ENCODE results near the gene RTN4R. TPM values are rescaled to one million over a fixed set of nuclear protein-coding genes. Genes with fewer than 3 reads are reported as not detected.

Gene RTN4R
- total and polyA plus RNA-seq, 9 of the 15 experiments (the other 6 are each of a cell fraction or from before 2014, with no cell fraction given), result 0.04 to 2.8 (median 1.4) TPM; not detected in 3

DNA sequence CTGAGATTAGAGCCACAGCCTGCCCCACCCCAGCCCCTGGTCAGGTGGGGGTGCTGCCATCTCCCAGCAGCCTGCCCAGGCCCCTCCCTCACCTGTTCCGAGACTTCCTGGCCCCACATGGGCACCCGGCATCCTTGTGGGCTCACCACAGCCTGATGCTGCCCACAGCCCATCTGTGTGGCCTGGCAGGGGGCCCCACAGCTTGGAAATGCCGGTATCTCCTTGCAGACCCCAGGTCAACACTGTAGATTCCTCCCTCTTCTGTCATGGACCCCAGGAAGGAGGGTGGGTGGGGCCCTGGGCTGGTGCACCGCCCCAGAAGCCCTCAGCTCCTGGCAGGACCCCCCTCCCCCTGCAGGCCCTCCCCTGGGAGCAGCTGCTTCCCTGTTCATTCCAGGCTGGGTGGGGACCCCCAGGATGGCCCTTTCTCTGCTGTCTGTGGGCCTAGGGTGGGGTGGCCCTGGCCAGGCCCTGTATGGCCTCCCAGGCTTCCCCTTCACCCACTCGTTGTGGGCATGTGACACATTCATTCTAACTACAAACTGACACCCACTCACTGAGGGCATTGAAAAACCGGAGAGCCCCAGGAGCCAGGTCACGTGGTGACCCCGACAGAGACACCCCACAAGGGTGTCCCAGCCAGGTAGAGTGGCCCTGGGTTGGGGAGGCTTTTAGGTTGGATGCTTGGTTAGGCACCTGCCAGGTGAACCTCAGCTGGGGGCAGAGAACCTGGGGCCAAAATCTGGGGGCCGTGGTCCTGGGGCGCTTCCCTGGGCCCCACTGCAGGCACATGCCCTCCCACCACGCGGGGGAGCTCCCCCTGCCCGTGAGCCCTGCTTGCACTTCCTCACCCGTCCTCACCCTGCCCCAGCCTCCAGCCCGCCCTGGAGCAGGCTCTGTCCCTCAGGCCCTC lies 73.2 kb downstream of the RTN4R start (continued):
- TF ChIP-seq, protein P1, sequence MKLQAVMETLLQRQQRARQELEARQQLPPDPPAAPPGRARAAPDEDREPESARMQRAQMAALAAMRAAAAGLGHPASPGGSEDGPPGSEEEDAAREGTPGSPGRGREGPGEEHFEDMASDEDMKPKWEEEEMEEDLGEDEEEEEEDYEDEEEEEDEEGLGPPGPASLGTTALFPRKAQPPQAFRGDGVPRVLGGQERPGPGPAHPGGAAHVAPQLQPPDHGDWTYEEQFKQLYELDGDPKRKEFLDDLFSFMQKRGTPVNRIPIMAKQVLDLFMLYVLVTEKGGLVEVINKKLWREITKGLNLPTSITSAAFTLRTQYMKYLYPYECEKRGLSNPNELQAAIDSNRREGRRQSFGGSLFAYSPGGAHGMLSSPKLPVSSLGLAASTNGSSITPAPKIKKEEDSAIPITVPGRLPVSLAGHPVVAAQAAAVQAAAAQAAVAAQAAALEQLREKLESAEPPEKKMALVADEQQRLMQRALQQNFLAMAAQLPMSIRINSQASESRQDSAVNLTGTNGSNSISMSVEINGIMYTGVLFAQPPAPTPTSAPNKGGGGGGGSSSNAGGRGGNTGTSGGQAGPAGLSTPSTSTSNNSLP (IDR thresholded peaks at IDR 0.05; ENCODE audit: borderline replicate concordance, low read depth, low read length), result no peak
- TF ChIP-seq SMARCE1 (IDR thresholded peaks at IDR 0.05) (no peak), ETV1 (tag; conservative IDR thresholded peaks at IDR 0.05; ENCODE audit: low read depth) (no peak), TCFL5 (CRISPR knock-in tag; conservative IDR thresholded peaks at IDR 0.05) (no peak), MECOM (CRISPR knock-in tag; IDR thresholded peaks at IDR 0.05) (no peak), ZNF41 (CRISPR knock-in tag; conservative IDR thresholded peaks at IDR 0.05) (no peak), LEF1 (IDR thresholded peaks at IDR 0.05) (no peak), TAL1 (IDR thresholded peaks at IDR 0.05) (no peak), MED1 (CRISPR knock-in tag; IDR thresholded peaks at IDR 0.05; ENCODE audit: borderline replicate concordance) (no peak), TAF9B (IDR thresholded peaks at IDR 0.05; ENCODE audit: partially characterized antibody) (no peak), ETV5 (CRISPR knock-in tag; IDR thresholded peaks at IDR 0.05; ENCODE audit: low read depth) (no peak), HOXB6 (CRISPR knock-in tag; IDR thresholded peaks at IDR 0.05; ENCODE audit: borderline replicate concordance) (no peak), MAFG (tag; conservative IDR thresholded peaks at IDR 0.05) (no peak), POLR2B (IDR thresholded peaks at IDR 0.05; ENCODE audit: low read depth, partially characterized antibody) (no peak), ILF3 (IDR thresholded peaks at IDR 0.05; ENCODE audit: borderline replicate concordance) (no peak), PHF21A (IDR thresholded peaks at IDR 0.05; ENCODE audit: borderline replicate concordance, low read depth) (no peak), ZC3H4 (CRISPR knock-in tag; IDR thresholded peaks at IDR 0.05; ENCODE audit: borderline replicate concordance) (no peak)
- TF ChIP-seq, protein P2, sequence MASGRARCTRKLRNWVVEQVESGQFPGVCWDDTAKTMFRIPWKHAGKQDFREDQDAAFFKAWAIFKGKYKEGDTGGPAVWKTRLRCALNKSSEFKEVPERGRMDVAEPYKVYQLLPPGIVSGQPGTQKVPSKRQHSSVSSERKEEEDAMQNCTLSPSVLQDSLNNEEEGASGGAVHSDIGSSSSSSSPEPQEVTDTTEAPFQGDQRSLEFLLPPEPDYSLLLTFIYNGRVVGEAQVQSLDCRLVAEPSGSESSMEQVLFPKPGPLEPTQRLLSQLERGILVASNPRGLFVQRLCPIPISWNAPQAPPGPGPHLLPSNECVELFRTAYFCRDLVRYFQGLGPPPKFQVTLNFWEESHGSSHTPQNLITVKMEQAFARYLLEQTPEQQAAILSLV (tag; IDR thresholded peaks at IDR 0.05), result no peak
- TF ChIP-seq, protein P3, sequence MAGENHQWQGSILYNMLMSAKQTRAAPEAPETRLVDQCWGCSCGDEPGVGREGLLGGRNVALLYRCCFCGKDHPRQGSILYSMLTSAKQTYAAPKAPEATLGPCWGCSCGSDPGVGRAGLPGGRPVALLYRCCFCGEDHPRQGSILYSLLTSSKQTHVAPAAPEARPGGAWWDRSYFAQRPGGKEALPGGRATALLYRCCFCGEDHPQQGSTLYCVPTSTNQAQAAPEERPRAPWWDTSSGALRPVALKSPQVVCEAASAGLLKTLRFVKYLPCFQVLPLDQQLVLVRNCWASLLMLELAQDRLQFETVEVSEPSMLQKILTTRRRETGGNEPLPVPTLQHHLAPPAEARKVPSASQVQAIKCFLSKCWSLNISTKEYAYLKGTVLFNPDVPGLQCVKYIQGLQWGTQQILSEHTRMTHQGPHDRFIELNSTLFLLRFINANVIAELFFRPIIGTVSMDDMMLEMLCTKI (IDR thresholded peaks at IDR 0.05; ENCODE audit: partially characterized antibody), result no peak
- TF ChIP-seq, protein P4, sequence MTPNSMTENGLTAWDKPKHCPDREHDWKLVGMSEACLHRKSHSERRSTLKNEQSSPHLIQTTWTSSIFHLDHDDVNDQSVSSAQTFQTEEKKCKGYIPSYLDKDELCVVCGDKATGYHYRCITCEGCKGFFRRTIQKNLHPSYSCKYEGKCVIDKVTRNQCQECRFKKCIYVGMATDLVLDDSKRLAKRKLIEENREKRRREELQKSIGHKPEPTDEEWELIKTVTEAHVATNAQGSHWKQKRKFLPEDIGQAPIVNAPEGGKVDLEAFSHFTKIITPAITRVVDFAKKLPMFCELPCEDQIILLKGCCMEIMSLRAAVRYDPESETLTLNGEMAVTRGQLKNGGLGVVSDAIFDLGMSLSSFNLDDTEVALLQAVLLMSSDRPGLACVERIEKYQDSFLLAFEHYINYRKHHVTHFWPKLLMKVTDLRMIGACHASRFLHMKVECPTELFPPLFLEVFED (CRISPR knock-in tag; conservative IDR thresholded peaks at IDR 0.05), result no peak
- TF ChIP-seq, protein P5, sequence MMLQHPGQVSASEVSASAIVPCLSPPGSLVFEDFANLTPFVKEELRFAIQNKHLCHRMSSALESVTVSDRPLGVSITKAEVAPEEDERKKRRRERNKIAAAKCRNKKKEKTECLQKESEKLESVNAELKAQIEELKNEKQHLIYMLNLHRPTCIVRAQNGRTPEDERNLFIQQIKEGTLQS (IDR thresholded peaks at IDR 0.05), result no peak
- TF ChIP-seq, protein P5 (CRISPR knock-in tag; conservative IDR thresholded peaks at IDR 0.05), result no peak

All from K562 (cell line).